Stimulated activated CD4-positive, alpha-beta T cell treated with anti-CD3 and anti-CD28 coated beads, TNF-alpha, amount 100 ng/mL, for 4 hours (primary cell): ENCODE results near the gene SLC35F2.
"Not testable (repeated sequence)": the region's sequence is repeated elsewhere in the genome, so short reads cannot be mapped to it uniquely, and the experiment has no call there.

ENCODE experiments used
- DNase-seq, 3 experiments: peaks; one replicate each; pipeline ENCODE4 v3.0.0-alpha.2; 2020; ENCODE audit warnings: low read depth in 3 of 3

The SLC35F2 gene

DNA sequence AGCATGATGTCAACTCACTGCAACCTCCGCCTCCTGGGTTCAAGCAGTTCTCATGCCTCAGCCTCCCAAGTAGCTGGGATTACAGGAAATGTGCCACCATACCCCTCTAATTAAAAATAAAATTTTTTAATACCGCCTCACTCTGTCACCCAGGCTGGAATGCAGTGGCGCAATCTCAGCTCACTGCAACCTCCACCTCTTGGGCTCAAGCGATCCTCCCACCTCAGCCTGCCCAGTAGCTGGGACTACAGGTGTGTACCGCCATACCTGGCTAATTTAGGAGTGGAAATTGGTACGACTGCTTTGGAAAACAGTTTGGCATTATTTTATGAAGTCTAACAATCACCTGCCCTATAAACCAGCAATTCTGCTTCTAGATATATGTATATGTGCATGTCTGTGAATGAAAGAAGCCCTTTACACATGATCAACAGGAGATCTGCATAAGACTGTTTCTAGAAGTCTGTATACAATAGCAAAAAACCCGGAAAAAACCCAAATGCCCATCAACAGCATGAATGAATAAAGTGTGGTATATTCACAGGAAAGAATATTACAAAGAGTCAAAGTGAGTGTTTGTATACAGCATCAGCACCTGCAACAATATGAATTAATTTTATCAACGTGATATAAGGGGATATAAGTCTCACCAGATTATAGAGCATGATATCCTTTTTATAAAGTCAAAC is 16.0 kb downstream of the SLC35F2 start:
- no peak for DNase-seq

DNA sequence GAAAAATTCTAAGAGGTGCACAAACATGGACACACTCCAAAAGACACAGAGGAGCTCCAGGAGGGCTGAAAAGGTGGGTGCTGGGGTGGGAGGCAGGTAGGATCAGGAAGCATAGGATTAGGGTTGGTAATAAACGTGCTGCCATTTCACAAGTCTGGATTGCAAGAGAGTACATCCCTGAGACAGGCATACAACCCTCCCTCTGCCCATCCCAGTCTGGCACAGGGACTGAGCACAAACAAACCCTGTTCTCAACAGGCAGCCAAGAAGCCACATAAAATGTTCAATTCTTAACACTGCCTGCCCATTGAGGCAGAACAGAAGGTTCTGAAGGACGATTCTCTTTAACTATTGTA is 18.5 kb downstream of the SLC35F2 start:
- DNase-seq, result no peak

DNA sequence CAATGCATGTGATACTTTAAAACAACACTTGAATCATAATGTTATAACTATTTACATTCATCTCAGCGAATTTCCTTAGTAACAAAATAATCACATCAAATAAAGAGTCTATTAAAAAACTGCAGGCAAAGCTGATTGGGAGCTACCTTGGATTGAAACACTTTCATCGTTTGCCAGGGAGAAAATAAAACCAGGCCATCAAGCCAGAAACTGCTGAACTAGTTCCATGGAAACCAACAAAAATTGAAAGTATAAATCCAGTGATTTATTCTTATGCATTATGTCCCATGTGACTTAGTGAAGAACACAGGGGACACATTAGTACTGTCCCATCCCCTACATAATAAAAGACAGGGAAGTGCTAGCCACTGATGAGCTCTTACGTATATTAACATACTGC is 21.7 kb downstream of the SLC35F2 start:
- no peak for DNase-seq

DNA sequence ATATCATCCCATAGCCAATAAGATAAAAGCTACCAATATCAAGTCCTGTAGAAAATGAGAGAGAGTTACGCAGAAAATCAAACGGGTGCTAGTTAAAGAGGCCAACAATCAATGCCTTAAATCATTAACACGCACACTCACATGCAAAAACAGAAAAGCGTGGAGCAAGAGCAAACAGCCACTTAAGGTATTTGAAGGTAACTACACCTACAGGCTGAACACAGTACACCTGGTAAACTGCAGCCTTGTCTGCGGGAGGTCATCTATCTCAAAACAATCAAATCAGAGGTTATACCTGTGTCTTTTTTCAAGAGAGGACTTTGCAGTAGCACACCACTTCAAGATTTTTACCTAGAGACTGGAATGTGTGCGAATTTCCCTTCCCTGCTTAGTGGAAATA is 23.6 kb downstream of the SLC35F2 start:
- DNase-seq, result no peak

GRCh38 chr11:107833926-107834325 is 24.7 kb downstream of the SLC35F2 start:
- DNase-seq, result not testable (repeated sequence)

DNA sequence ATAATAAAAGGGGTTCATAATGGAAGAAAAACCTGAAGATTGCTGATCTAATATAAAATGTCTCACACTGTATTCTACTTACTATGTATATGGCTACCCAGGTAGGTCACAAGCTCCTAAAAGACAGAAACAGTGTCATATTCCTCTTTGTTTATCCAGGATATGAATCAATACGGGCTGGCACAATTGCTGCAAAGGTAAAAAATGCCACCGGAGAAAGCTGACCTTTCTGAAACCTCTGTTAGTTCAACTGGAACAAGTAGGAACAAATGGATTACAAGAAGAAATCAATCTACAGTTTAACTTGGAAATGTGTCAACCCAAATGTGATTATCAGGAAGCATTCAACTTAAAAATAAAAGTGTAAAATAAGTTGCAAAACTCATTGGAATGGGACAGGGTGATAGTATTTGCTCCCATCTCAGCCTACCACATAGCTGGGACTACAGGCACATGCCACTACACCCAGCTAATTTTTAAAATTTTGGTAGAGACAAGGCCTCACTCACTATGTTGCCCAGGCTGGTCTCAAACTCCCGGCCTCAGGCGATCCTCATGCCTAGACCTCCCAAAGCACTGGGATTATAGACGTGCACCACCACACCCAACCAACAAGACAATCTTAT is 27.6 kb downstream of the SLC35F2 start:
- no peak for DNase-seq

DNA sequence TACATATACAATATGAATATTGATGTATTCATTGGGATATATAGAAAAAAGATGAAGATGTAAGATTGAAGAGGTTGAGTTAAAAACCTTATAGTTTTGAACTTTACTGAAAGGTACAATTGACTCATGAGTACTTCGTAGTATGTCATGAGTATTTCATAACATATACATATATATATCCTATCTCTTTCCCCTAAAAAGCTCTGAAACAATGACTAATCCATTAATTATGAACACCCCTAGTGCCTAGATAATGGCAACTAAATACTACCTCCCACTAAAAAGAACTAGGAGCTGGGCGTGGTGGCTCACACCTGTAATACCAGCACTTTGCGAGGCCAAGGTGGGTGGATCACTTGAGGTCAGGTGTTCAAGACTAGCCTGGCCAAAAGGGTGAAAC is 31.5 kb downstream of the SLC35F2 start:
- DNase-seq, result no peak

DNA sequence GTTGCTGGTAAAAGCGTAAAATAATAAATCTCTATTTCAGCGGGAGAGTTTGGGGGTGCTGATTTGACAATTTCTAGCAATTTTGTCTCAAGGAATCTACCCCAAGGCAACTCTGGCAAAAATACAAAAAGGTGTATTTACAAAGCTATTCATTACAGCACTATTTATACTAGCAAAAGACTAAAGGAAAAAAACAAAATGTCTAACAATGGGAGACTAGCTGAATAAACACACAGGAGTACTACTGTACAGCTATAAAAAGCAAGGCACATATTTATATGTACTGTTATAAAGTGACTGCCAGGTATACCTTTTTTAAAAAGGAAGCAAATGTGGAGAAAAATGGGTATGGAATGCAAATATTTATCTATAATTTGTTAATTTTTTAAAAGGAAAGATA is 32.7 kb downstream of the SLC35F2 start:
- DNase-seq, result no peak

DNA sequence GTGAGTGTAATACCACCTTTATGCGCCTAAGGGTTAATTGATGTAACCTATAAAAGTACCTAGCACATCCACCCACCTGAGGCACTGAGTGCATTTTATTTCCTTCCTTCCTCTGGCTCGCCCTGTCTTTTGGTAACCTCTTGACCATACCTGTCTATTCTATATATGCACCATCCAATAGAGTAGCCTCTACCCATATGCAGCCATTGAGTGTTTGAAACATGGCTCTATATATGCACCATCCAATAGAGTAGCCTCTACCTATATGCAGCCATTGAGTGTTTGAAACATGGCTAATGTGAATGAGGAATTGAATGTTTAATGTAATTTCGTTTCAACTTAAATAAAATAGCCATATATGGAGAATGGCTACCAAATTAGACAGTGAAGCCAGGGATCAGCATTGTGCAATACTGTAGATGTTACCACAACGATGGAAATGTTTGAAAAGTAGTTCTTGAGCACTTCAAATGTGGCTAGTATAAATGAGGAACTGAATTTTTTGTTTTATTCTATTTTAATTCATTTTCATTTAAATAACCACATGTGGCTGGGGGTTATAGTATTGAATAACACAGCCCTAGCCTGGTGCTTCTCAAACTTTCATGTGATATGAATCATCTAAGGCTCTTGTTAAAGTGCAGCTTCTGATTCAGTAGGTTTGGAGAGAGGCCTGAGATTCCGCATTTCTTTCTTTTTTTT is 33.8 kb downstream of the SLC35F2 start:
- no peak for DNase-seq

DNA sequence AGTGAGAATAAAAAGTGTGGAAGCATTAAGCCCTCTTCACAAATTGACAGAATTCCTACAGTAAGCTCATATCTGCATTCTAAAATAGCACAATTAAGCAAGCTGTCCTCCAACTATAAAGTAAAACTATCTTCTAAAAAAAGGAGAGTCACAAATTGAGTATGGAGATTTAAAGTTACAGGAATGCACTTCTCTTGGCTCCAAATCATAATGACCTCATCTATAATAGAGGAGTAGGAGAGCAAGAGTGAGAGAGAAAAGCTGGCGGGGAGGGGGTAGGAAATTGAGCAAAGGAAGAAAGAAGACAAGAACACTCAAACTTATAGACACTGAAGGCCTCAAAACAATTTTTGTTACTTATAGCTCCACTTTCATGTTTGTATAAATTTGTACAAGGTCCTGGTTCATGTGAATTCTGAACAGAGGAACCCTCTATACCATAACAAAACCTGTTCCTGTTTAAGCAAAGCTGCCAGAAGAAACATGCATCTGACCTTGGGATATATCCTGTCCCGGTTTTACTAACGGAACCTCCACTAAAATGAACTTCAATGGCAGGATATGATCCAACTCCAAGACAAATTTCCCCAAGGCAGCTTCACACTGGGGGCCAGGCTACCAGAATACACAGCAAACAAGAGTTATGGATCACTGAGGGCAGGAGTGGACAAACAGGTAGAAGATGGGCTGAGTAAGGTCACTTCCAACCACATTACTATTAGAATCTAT is 37.2 kb downstream of the SLC35F2 start:
- DNase-seq, result no peak

- DNase-seq, result no peak
Measured at GRCh38 chr11:107819361-107820014, 39.1 kb downstream of the SLC35F2 start.

DNA sequence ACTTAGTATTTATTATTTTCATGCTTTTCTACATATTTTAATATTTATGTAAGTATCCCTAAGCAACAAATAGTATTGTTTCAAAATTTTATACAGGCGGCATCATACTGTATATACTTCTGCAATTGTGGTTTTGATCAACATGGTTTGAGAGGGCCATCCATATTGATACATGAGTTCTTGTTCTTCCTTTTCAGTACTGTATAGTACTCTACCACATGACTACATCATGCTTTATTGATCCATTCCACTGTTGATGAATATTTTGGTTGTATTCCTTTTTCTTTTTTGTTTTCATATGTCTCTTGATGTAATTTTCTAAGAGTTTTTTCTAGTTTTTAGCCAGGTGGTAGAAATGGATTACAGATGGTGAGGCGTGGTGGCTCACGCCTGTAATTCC is 40.1 kb downstream of the SLC35F2 start:
- DNase-seq, result no peak

GRCh38 chr11:107816028-107816427 is 42.6 kb downstream of the SLC35F2 start:
- DNase-seq, result no peak

DNA sequence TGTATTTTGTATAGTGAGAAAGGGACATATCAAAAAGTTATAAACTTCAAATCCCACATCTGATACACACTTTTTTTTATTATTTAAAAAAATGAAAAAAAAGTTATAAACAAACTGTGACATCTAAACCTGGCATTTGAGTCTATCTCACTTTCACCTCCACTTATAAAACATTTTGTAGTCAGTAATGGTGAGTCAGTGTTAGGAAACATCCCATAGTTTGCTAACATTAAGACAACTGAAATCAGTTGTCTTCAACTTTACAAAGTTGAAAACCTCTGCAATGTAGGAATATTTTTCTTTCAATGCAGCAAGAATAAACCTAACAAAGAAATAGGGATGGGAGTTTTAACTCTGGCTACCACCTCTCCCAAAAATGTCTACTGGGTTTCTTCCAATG is 47.7 kb downstream of the SLC35F2 start:
- no peak for DNase-seq

DNA sequence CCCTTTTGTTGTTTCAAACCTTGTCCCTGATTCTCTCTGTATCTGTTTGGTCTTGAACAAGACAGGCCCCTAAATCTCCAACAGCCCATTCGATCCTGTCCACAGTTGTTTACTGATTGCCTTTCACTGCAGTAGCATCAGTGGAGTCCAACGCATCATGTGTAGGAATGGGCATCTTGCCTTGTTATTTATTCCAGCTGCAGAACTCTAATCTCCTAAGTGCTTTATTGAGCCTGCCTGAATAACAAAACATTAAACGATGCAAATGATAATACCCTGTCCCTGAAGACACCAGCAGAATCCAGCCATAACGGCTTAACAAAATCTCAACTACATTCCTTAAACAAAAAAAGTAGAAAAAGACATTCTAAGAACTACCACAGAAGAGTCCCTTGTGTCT is 50.1 kb downstream of the SLC35F2 start:
- no peak for DNase-seq

- no peak for DNase-seq
Measured at GRCh38 chr11:107804971-107805370, 53.6 kb downstream of the SLC35F2 start.

- DNase-seq, result no peak
Measured at GRCh38 chr11:107804211-107804610, 54.4 kb downstream of the SLC35F2 start.

- no peak for DNase-seq
Measured at GRCh38 chr11:107801641-107802040, 56.9 kb downstream of the SLC35F2 start.

DNA sequence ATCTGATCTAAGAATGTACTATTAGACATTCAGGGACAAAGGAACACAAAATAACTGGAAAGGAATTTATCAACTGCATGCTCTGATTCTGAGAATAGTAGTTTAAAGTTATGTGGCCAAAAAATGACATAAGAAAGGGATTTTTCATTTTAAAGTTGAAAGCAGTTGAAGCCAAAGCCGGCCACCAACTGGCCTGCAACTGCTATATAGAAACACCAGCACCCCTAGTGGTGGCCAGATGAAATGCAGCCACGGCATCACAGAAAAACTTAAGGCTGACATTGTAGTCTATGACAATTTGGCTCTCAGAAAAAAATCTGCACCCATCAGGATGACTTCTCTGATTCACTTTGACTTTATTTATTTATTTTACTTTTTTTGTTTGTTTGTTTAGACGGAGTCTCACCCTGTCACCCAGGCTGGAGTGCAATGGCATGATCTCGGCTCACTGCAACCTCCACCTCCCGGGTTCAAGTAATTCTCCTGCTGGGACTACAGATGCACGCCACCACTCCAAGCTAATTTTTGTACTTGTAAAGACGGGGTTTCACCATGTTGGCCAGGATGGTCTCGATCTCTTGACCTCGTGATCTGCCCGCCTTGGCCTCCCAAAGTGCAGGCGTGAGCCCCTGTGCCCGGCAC is 59.2 kb downstream of the SLC35F2 start:
- peak; percentile 18 to 26 (median 21) for DNase-seq

- no peak for DNase-seq
Measured at GRCh38 chr11:107792049-107792443, 66.5 kb downstream of the SLC35F2 start.

DNA sequence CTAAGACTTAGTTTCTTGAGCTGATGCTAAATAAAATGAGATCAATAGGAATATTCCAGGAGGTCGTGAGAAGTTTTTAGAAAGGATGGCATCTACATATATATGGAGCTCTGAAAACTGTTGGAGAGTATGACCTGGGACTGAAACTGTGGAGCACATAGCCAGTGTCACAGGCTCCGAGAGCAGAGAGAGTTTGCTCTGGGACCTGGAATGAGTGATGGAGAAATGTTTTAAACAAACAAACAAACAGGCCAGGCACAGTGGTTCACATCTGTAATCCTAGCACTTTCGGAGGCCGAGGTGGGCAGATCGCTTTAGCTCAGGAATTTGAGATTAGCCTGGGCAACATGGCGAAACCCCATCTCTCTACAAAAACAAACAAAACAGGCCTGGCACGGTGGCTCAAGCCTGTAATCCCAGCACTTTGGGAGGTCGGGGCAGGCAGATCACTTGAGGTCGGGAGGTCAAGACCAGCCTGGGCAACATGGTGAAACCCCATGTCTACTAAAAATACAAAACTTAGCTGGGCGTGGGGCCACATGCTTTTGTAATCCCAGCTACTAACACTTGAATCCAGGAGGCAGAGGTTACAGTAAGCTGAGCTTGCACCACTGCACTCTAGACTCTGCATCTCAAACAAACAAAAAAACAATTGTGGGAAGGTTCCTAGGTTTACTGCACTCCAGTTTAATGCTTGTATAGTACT is 67.1 kb downstream of the SLC35F2 start:
- DNase-seq, result no peak
